Activated CD4-positive, alpha-beta T cell treated with anti-CD3 and anti-CD28 coated beads, Interleukin-2, Interleukin-6, amounts not matched to agents 100 ng/mL and 50 ng/mL, durations not matched to agents 16 hours and 8 hours (primary cell): ENCODE results near the gene MARCHF11.
A peak's percentile ranks its signal among the peaks of the same experiment; 100 is the strongest.

Experiments used
- DNase-seq: peaks from one replicate; pipeline ENCODE4 v3.0.0-alpha.2; 2020

Gene MARCHF11

GRCh38 chr5:16179511-16179935, at the start of gene MARCHF11:
TSS of gene MARCHF11 (minus strand) at chr5:16179791. CDS start at chr5:16179575, 216 bp downstream.
- DNase-seq: no peak

GRCh38 chr5:16225927-16226326, 46.3 kb upstream of the MARCHF11 start:
- no peak for DNase-seq

- DNase-seq: no peak
These were observed 12.7 kb upstream of the MARCHF11 start for GRCh38 chr5:16192311-16192710.

GRCh38 chr5:16180789-16181082, 1.1 kb upstream of the MARCHF11 start:
- DNase-seq: no peak

- no peak for DNase-seq
These were observed 571 bp upstream of the MARCHF11 start for GRCh38 chr5:16179936-16180788.

GRCh38 chr5:16178745-16179372, 732 bp downstream of the MARCHF11 start:
- DNase-seq: peak; percentile 34

GRCh38 chr5:16169550-16169949, 10.0 kb downstream of the MARCHF11 start:
- no peak for DNase-seq

- peak; percentile 58 for DNase-seq
These were observed 18.9 kb downstream of the MARCHF11 start for GRCh38 chr5:16160706-16161105.

- DNase-seq: no peak
These were observed 20.0 kb downstream of the MARCHF11 start for GRCh38 chr5:16159636-16160035.

GRCh38 chr5:16156152-16156551, 23.4 kb downstream of the MARCHF11 start:
- no peak for DNase-seq

GRCh38 chr5:16152601-16153568, 26.7 kb downstream of the MARCHF11 start:
- no peak for DNase-seq

GRCh38 chr5:16149621-16150020, 30.0 kb downstream of the MARCHF11 start:
- DNase-seq: no peak

GRCh38 chr5:16147179-16147900, 32.3 kb downstream of the MARCHF11 start:
- no peak for DNase-seq

GRCh38 chr5:16144416-16144815, 35.2 kb downstream of the MARCHF11 start:
- DNase-seq: no peak

GRCh38 chr5:16143361-16144049, 36.1 kb downstream of the MARCHF11 start:
- no peak for DNase-seq

GRCh38 chr5:16140944-16141343, 38.6 kb downstream of the MARCHF11 start:
- DNase-seq: no peak

GRCh38 chr5:16140417-16140816, 39.2 kb downstream of the MARCHF11 start:
- no peak for DNase-seq

GRCh38 chr5:16137177-16137576, 42.4 kb downstream of the MARCHF11 start:
- no peak for DNase-seq

GRCh38 chr5:16135506-16135905, 44.1 kb downstream of the MARCHF11 start:
- DNase-seq: no peak

GRCh38 chr5:16135003-16135402, 44.6 kb downstream of the MARCHF11 start:
- DNase-seq: no peak

GRCh38 chr5:16134204-16134603, 45.4 kb downstream of the MARCHF11 start:
- no peak for DNase-seq

GRCh38 chr5:16131878-16132277, 47.7 kb downstream of the MARCHF11 start:
- no peak for DNase-seq
